Kidney epithelial cell (primary cell): ENCODE results near the gene CLSTN2. TPM values are rescaled to one million over a fixed set of nuclear protein-coding genes. Genes with fewer than 3 reads are reported as not detected.

Source experiments
- DNase-seq: peaks from one replicate; pipeline ENCODE4 v3.0.0-alpha.2; 2010; ENCODE audit warnings: low read depth
- H3K27me3 ChIP-seq: 2 replicates; pipeline ENCODE4 v1.6.0; 2011; ENCODE audit warnings: low read length; ENCODE audit not compliant: control insufficient read depth, insufficient read depth
- H3K36me3 ChIP-seq: 2 replicates; pipeline ENCODE4 v1.5.1; 2011; ENCODE audit warnings: low read length; ENCODE audit not compliant: control insufficient read depth, insufficient read depth
- H3K4me3 ChIP-seq: 2 replicates; pipeline ENCODE4 v1.5.1; 2011; ENCODE audit warnings: low read depth, mild to moderate bottlenecking, control low read depth, low read length
- CTCF ChIP-seq: IDR thresholded peaks from 2 replicates; pipeline ENCODE4 v1.5.1; 2011; ENCODE audit warnings: mild to moderate bottlenecking, moderate library complexity, low read length, control low read depth, inconsistent platforms; ENCODE audit not compliant: insufficient read depth, poor library complexity, severe bottlenecking
- total RNA-seq: library from RNA; depleted of rRNA; stranded (reverse); fragments of >200 nt; gene quantifications from 2 replicates; pipeline ENCODE4 v1.2.3, GENCODE V29; 2015

The CLSTN2 gene
- total RNA-seq, 1 donor from 2014 or later: 10.9 TPM

GRCh38 chr3:140077406-140077805 is 142.4 kb downstream of the CLSTN2 start:
- no peak for TF ChIP-seq CTCF
- Histone ChIP-seq H3K27me3 (no peaks in the 10 kb centered on the region), H3K36me3 (no peaks in the 10 kb centered on the region), H3K4me3 (no peak overlapping the region)
- no peak for DNase-seq

GRCh38 chr3:140078343-140078742 is 143.4 kb downstream of the CLSTN2 start:
- no peak for DNase-seq
- no peaks in the 10 kb centered on the region for H3K36me3 ChIP-seq
- H3K4me3 ChIP-seq: no peak overlapping the region
- TF ChIP-seq CTCF: no peak
- H3K27me3 ChIP-seq: no peaks in the 10 kb centered on the region

GRCh38 chr3:140078940-140079339 is 144.0 kb downstream of the CLSTN2 start:
- H3K27me3 ChIP-seq: no peaks in the 10 kb centered on the region
- no peak for TF ChIP-seq CTCF
- DNase-seq: peak; percentile 23
- H3K36me3 ChIP-seq: no peaks in the 10 kb centered on the region
- no peak overlapping the region for H3K4me3 ChIP-seq

GRCh38 chr3:140081887-140082286 is 146.9 kb downstream of the CLSTN2 start:
- Histone ChIP-seq H3K4me3 (no peak overlapping the region), H3K27me3 (no peaks in the 10 kb centered on the region), H3K36me3 (no peaks in the 10 kb centered on the region)
- TF ChIP-seq CTCF: no peak
- DNase-seq: peak; percentile 12

GRCh38 chr3:140085001-140085400 is 150.0 kb downstream of the CLSTN2 start:
- H3K4me3 ChIP-seq: no peak overlapping the region
- TF ChIP-seq CTCF: no peak
- no peaks in the 10 kb centered on the region for H3K27me3 ChIP-seq
- H3K36me3 ChIP-seq: no peaks in the 10 kb centered on the region
- DNase-seq: no peak

- H3K4me3 ChIP-seq: no peak overlapping the region
- no peaks in the 10 kb centered on the region for H3K27me3 ChIP-seq
- H3K36me3 ChIP-seq: no peaks in the 10 kb centered on the region
- no peak for TF ChIP-seq CTCF
- no peak for DNase-seq
Observed at GRCh38 chr3:140086642-140087041, 151.7 kb downstream of the CLSTN2 start.
